SK-N-MC (cell line): ENCODE measurements around the gene PPP6R2.

Experiments
- DNase-seq: peaks from one replicate; pipeline ENCODE4 v3.0.0-alpha.2; 2011; ENCODE audit warnings: low read depth, low spot score
- H3K27ac ChIP-seq: fragments of 200-600 bp; sonication (generic); 2 replicates; pipeline ENCODE4 v1.5.1; 2016; ENCODE audit warnings: mixed run types
- H3K36me3 ChIP-seq: fragments of 200-600 bp; sonication (generic); 2 replicates; pipeline ENCODE4 v1.6.1; 2017; ENCODE audit warnings: antibody characterized with exemption, low read length, mixed read lengths; ENCODE audit not compliant: insufficient read depth
- H3K4me3 ChIP-seq: fragments of 200-600 bp; sonication (generic); 2 replicates; pipeline ENCODE4 v1.5.1; 2016
- H3K9ac ChIP-seq: fragments of 200-600 bp; sonication (generic); 2 replicates; pipeline ENCODE4 v1.8.0; 2017; ENCODE audit warnings: mixed run types, mixed read lengths; ENCODE audit not compliant: insufficient read length
- H3K9me3 ChIP-seq: fragments of 200-600 bp; sonication (generic); 2 replicates; pipeline ENCODE4 v1.6.1; 2017; ENCODE audit warnings: low read depth, mild to moderate bottlenecking, antibody characterized with exemption, low read length, moderate library complexity, mixed read lengths
- EZH2 ChIP-seq: fragments of 200-600 bp; sonication (generic); IDR thresholded peaks from one replicate; pipeline ENCODE4 v1.6.1; 2017; ENCODE audit warnings: antibody characterized with exemption
- FOXP2 ChIP-seq: optimal IDR thresholded peaks from 2 replicates; pipeline ENCODE3; 2011; ENCODE audit warnings: mild to moderate bottlenecking, moderate library complexity; ENCODE audit not compliant: insufficient read depth; ENCODE audit errors: extremely low read length, control extremely low read depth
- POLR2AphosphoS5 ChIP-seq: IDR thresholded peaks from 2 replicates; pipeline ENCODE4 v1.6.1; 2012; ENCODE audit warnings: mild to moderate bottlenecking, low read depth, low read length, borderline replicate concordance

PPP6R2 gene

DNA sequence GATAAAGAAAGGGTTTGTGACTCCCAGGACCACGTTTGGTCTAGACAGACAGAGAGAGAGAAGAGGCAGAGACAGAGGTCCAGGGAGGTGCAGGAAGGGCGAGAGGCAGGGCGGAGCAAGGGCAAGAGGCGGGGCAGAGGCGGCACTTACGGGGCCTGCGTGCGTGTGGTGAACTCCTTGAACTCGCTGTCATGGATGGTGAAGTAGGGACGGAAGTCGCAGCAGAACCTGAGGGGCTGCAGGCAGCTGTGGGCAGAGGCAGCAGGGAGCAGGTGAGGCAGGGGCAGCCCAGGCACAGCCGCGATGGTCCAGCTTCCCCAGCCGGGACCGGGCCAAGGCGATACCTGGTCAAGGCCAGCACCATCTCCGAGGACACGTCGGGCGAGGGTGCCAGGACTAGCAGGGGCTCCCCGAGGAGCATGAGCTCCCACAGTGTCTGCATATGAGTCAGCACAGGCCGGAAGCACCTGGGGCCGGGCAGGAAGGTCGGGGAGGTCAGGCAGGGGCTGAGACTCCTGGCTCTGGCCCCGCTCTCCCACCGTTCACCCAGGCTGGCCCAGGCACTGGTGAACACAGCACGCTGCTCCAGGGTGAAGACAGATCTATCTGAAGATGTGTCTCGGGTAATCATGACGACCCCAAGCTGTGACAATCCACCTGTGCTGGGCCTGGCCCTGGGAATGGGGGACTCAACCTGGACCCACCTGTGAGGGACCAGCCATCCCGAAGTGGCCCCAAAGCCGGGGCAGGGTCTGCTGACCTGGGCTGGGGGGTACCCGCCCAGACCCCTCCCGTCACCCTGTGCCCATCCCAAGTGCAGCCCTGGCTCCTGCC is 28.5 kb upstream of the PPP6R2 start:
- H3K36me3 ChIP-seq: no peaks in the 10 kb centered on the region
- H3K9me3 ChIP-seq: no peaks in the 10 kb centered on the region
- DNase-seq: no peak
- no peak overlapping the region for H3K4me3 ChIP-seq
- no peak overlapping the region for H3K9ac ChIP-seq
- TF ChIP-seq EZH2 (no peak), FOXP2 (no peak), POLR2AphosphoS5 (no peak)
- no peak overlapping the region for H3K27ac ChIP-seq

DNA sequence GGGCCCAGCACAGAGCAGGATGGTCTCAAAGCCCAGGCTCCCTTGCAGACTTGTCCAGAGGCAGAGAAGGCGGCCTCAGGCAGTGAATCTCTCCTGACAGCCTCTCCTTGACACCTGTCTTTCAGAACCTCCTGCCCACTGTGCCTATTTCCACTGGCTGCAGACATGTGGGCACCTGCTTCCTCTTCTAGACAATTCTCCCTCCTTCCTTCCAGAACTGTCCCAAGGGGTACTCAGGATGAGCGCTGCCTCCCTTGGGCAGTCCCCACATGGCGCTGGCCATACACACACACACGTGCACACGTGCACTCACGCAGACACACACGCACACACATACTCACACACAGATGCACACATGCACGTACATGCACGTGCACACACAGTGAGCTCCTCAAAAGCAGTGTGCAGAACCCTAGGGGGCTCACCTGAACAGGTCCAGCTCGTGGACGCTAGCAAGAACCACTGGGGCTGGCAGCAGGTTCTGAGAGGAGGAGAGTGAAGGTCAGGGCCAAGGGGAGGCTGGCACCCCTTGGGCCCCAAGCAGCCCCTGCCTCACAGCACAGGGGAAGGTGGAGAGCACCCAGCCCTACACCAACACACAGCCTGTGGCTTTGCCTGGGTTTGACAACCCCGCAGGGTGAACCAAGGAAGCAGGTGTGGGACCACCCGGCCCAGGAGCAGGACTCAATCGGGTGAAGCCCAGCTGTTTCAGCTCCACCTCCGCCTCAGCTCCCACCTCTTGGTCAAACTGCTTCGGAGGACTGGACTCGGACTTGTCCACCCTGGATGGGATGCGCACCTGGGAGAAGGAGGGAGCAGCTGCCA is 27.6 kb upstream of the PPP6R2 start:
- no peak for TF ChIP-seq EZH2
- no peak for TF ChIP-seq FOXP2
- no peak for TF ChIP-seq POLR2AphosphoS5
- Histone ChIP-seq H3K36me3 (no peaks in the 10 kb centered on the region), H3K4me3 (no peak overlapping the region), H3K27ac (no peak overlapping the region), H3K9ac (no peak overlapping the region), H3K9me3 (no peaks in the 10 kb centered on the region)
- no peak for DNase-seq

- no peak overlapping the region for H3K27ac ChIP-seq
- H3K9ac ChIP-seq: no peak overlapping the region
- TF ChIP-seq POLR2AphosphoS5 (no peak), EZH2 (no peak), FOXP2 (no peak)
- no peak for DNase-seq
- no peaks in the 10 kb centered on the region for H3K36me3 ChIP-seq
- H3K9me3 ChIP-seq: no peaks in the 10 kb centered on the region
- H3K4me3 ChIP-seq: no peak overlapping the region
Measured at GRCh38 chr22:50316114-50317065, 26.7 kb upstream of the PPP6R2 start.

DNA sequence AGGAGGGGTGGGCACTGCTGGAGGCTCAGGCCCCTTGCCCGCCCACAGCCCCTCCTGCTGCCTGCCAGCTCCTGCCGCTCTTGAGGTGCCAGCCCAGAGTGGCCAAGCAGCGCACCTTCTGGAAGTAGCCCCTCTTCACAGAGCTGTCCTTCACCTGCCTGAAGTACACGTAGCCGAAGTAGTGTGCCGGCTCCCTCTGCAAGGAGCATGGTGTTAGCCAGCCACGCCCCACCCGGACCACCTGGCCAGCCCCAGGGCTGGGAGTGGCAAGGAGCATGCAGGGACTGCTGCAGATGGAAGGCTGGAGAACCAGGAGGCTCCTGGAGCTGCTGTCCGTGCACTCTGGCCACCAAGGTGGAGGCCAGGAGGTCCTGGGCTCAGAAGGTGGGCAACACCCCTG is 25.9 kb upstream of the PPP6R2 start:
- Histone ChIP-seq H3K27ac (no peak overlapping the region), H3K4me3 (no peak overlapping the region), H3K9ac (no peak overlapping the region), H3K9me3 (no peaks in the 10 kb centered on the region), H3K36me3 (no peaks in the 10 kb centered on the region)
- no peak for DNase-seq
- TF ChIP-seq FOXP2 (no peak), POLR2AphosphoS5 (no peak), EZH2 (no peak)

- Histone ChIP-seq H3K9me3 (no peaks in the 10 kb centered on the region), H3K4me3 (no peak overlapping the region), H3K27ac (no peak overlapping the region), H3K9ac (no peak overlapping the region), H3K36me3 (no peaks in the 10 kb centered on the region)
- TF ChIP-seq EZH2 (no peak), POLR2AphosphoS5 (no peak), FOXP2 (no peak)
- DNase-seq: no peak
Measured at GRCh38 chr22:50317674-50318073, 25.5 kb upstream of the PPP6R2 start.

GRCh38 chr22:50318356-50318697 is 24.8 kb upstream of the PPP6R2 start:
- no peaks in the 10 kb centered on the region for H3K9me3 ChIP-seq
- no peaks in the 10 kb centered on the region for H3K36me3 ChIP-seq
- no peak for DNase-seq
- no peak for TF ChIP-seq EZH2
- TF ChIP-seq FOXP2: no peak
- no peak for TF ChIP-seq POLR2AphosphoS5
- no peak overlapping the region for H3K27ac ChIP-seq
- H3K9ac ChIP-seq: no peak overlapping the region
- no peak overlapping the region for H3K4me3 ChIP-seq

DNA sequence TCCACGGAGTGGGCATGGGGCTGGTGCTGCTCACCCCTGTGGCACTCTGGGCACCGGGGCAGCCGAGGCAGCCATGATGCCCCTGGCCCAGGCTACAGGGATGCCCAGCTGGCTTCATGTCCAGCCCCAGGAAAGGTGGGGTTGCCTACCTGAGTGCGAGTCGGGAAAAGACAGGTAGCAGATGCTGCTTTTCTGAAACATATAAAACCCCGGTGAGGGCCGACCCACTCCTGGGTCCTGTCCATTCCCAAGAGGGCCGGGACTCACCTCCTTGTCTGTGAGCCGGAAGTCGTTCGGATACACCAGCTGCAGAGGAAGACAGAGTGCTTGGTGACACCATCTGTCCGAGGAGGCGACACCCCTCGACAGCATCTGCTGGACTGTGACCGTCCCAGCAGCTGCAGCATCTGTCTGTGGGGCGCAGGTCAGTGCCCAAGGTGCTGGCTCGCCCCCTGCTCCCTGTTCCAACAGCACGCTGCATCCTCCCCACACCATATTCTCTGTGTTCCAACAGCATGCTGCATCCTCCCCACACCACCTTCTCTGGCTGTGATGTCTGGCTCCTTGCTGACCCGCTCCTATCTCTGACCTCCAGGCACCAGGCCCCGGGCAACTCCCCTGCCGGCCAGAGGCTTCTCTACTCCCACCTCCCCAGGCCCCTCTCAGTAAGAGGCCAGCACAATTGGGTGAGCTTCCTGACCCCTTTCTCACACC is 24.3 kb upstream of the PPP6R2 start:
- DNase-seq: no peak
- TF ChIP-seq FOXP2 (no peak), POLR2AphosphoS5 (no peak), EZH2 (no peak)
- H3K9me3 ChIP-seq: no peaks in the 10 kb centered on the region
- no peaks in the 10 kb centered on the region for H3K36me3 ChIP-seq
- no peak overlapping the region for H3K27ac ChIP-seq
- no peak overlapping the region for H3K9ac ChIP-seq
- H3K4me3 ChIP-seq: no peak overlapping the region
